H1 (cell line): ENCODE measurements around the gene ZSCAN5A. TPM values are rescaled to one million over a fixed set of nuclear protein-coding genes. Genes with fewer than 3 reads are reported as not detected.

Experiments used
- CTCF ChIA-PET: fragments of 300-600 bp; sonication (Branson Sonifier 250); formaldehyde crosslinking; loops from one replicate; lab custom pipeline; 2021; ENCODE audit not compliant: partially characterized antibody; lab: Charles Lee
- POLR2A ChIA-PET: fragments of 300-600 bp; sonication (Branson Sonifier 250); formaldehyde crosslinking; loops from one replicate; lab custom pipeline; 2021; ENCODE audit warnings: inconsistent platforms; ENCODE audit not compliant: partially characterized antibody; lab: Charles Lee
- DNase-seq, 2 experiments: peaks; one replicate each; pipeline versions ENCODE4 v3.0.0 to v3.0.0-alpha.2; 2010 to 2022; ENCODE audit warnings: low spot score in 2 of 2, low read depth in 1 of 2, mixed read lengths in 1 of 2
- FAIRE-seq: peaks from 2 replicates; lab custom pipeline; 2011; peaks lifted over from hg19 to GRCh38; lab: Jason Lieb, UNC
- H2AFZ ChIP-seq: 2 replicates; pipeline ENCODE4 v1.8.1; 2012; ENCODE audit warnings: low read length, inconsistent platforms
- H2AK5ac ChIP-seq: 2 replicates; pipeline ENCODE4 v1.6.1; 2013; ENCODE audit warnings: low read depth, low read length
- H2BK120ac ChIP-seq: replicated peaks from 2 replicates; pipeline ENCODE3; 2013; ENCODE audit warnings: low read depth, low read length, inconsistent platforms
- H2BK12ac ChIP-seq: 2 replicates; pipeline ENCODE4 v1.6.1; 2013; ENCODE audit warnings: low read depth, low read length
- H2BK15ac ChIP-seq: 2 replicates; pipeline ENCODE4 v1.6.1; 2013; ENCODE audit warnings: low read length
- H2BK20ac ChIP-seq: 2 replicates; pipeline ENCODE4 v1.6.1; 2013; ENCODE audit warnings: low read length
- H2BK5ac ChIP-seq: 2 replicates; pipeline ENCODE4 v1.6.1; 2013; ENCODE audit warnings: low read depth, low read length
- H3K14ac ChIP-seq: 2 replicates; pipeline ENCODE4 v1.6.1; 2013; ENCODE audit warnings: inconsistent platforms; ENCODE audit not compliant: insufficient read length
- H3K18ac ChIP-seq: 2 replicates; pipeline ENCODE4 v1.6.1; 2013; ENCODE audit warnings: low read length; ENCODE audit errors: extremely low read depth
- H3K23ac ChIP-seq: 2 replicates; pipeline ENCODE4 v1.6.1; 2013; ENCODE audit warnings: inconsistent platforms; ENCODE audit not compliant: insufficient read length
- H3K23me2 ChIP-seq: 2 replicates; pipeline ENCODE4 v1.6.1; 2013; ENCODE audit warnings: low read depth, low read length
- H3K27ac ChIP-seq: 2 replicates; pipeline ENCODE4 v1.6.1; 2011; ENCODE audit warnings: low read depth, low read length, inconsistent platforms
- H3K27me3 ChIP-seq, 4 experiments: replicated peaks in 1 of 4; 1 replicate in 1 of 4; 2 replicates in 3 of 4; pipeline versions ENCODE4 v1.6.1 to v1.8.1; 2011 to 2013; ENCODE audit warnings: low read length in 3 of 4, mild to moderate bottlenecking in 3 of 4, inconsistent platforms in 2 of 4, mixed read lengths in 2 of 4, moderate library complexity in 1 of 4; ENCODE audit not compliant: control insufficient read depth in 3 of 4, insufficient read depth in 3 of 4; ENCODE audit errors: extremely low read depth in 1 of 4
- H3K36me3 ChIP-seq, 4 experiments: 2 replicates each; pipeline versions ENCODE4 v1.6.1 to v1.8.1; 2011 to 2013; ENCODE audit warnings: mild to moderate bottlenecking in 4 of 4, low read length in 3 of 4, moderate library complexity in 2 of 4, control low read depth in 1 of 4, inconsistent platforms in 1 of 4; ENCODE audit not compliant: insufficient read depth in 4 of 4, control insufficient read depth in 2 of 4
- H3K4ac ChIP-seq: replicated peaks from 2 replicates; pipeline ENCODE3; 2013; ENCODE audit warnings: low read length, low read depth, mixed read lengths, inconsistent platforms; ENCODE audit not compliant: insufficient read length
- H3K4me1 ChIP-seq, 4 experiments: replicated peaks in 1 of 4; 1 replicate in 1 of 4; 2 replicates in 3 of 4; pipeline versions ENCODE4 v1.6.1 to v1.8.1; 2011 to 2013; ENCODE audit warnings: low read length in 3 of 4, inconsistent platforms in 2 of 4, mixed read lengths in 1 of 4; ENCODE audit not compliant: insufficient read depth in 4 of 4, control insufficient read depth in 3 of 4
- H3K4me2 ChIP-seq, 2 experiments: 2 replicates each; pipeline versions ENCODE4 v1.6.1 to v1.8.1; 2011 to 2013; ENCODE audit warnings: low read depth in 2 of 2, low read length in 2 of 2, control low read depth in 1 of 2, inconsistent platforms in 1 of 2, mild to moderate bottlenecking in 1 of 2; ENCODE audit not compliant: insufficient read depth in 1 of 2
- H3K4me3 ChIP-seq, 4 experiments: fragments of 200-600, 300-600 bp in 1 of 4; sonication (generic), shearing (Covaris generic), sonication (Bioruptor Twin) in 1 of 4; 2 replicates each; pipeline versions ENCODE4 v1.5.1 to v1.8.1; 2011 to 2016; ENCODE audit warnings: low read length in 4 of 4, low read depth in 3 of 4, control low read depth in 2 of 4, inconsistent platforms in 2 of 4, mild to moderate bottlenecking in 2 of 4, mixed read lengths in 1 of 4, moderate library complexity in 1 of 4; ENCODE audit not compliant: insufficient read depth in 2 of 4; ENCODE audit errors: extremely low read depth in 1 of 4
- H3K56ac ChIP-seq: replicated peaks from 2 replicates; pipeline ENCODE3; 2013; ENCODE audit warnings: low read depth, mild to moderate bottlenecking, mixed read lengths, low read length, inconsistent platforms; ENCODE audit not compliant: insufficient read length
- H3K79me1 ChIP-seq: 2 replicates; pipeline ENCODE4 v1.6.1; 2013; ENCODE audit warnings: low read depth, low read length, control low read depth
- H3K79me2 ChIP-seq, 2 experiments: 2 replicates each; pipeline versions ENCODE4 v1.6.1 to v1.8.1; 2012 to 2013; ENCODE audit warnings: low read length in 2 of 2, mild to moderate bottlenecking in 2 of 2, inconsistent platforms in 1 of 2; ENCODE audit not compliant: insufficient read depth in 2 of 2, control insufficient read depth in 1 of 2
- H3K9ac ChIP-seq, 4 experiments: replicated peaks in 1 of 4; 1 replicate in 1 of 4; 2 replicates in 3 of 4; pipeline versions ENCODE4 v1.6.1 to v1.8.1; 2011 to 2013; ENCODE audit warnings: low read depth in 3 of 4, low read length in 3 of 4, control low read depth in 2 of 4, mild to moderate bottlenecking in 2 of 4, moderate library complexity in 2 of 4, inconsistent platforms in 1 of 4; ENCODE audit errors: extremely low read depth in 1 of 4
- H3K9me3 ChIP-seq, 2 experiments: 2 replicates each; pipeline versions ENCODE4 v1.6.1 to v1.8.1; 2012 to 2013; ENCODE audit warnings: mild to moderate bottlenecking in 2 of 2, moderate library complexity in 2 of 2, control low read depth in 1 of 2, inconsistent platforms in 1 of 2, low read depth in 1 of 2, low read length in 1 of 2, mixed read lengths in 1 of 2; ENCODE audit not compliant: insufficient read depth in 2 of 2
- H4K20me1 ChIP-seq, 2 experiments: replicated peaks in 1 of 2; 2 replicates each; pipeline versions ENCODE3 to v1.8.1; 2011 to 2013; ENCODE audit warnings: inconsistent platforms in 2 of 2, low read length in 2 of 2, mild to moderate bottlenecking in 1 of 2; ENCODE audit not compliant: insufficient read depth in 2 of 2, control insufficient read depth in 1 of 2
- H4K5ac ChIP-seq: 2 replicates; pipeline ENCODE4 v1.6.1; 2013; ENCODE audit warnings: low read length, low read depth, mixed read lengths, inconsistent platforms; ENCODE audit not compliant: insufficient read length
- H4K8ac ChIP-seq: 2 replicates; pipeline ENCODE4 v1.8.0; 2013; ENCODE audit warnings: mild to moderate bottlenecking, moderate library complexity, low read length, inconsistent platforms; ENCODE audit not compliant: insufficient read depth; ENCODE audit errors: extremely low read depth
- H4K91ac ChIP-seq: replicated peaks from 2 replicates; pipeline ENCODE3; 2013; ENCODE audit warnings: low read length, mixed read lengths, inconsistent platforms; ENCODE audit not compliant: insufficient read length
- ASH2L ChIP-seq: fragments of 200-600, 300-600 bp; sonication (generic); IDR thresholded peaks from one replicate; pipeline ENCODE4 v1.7.1; 2017; ENCODE audit warnings: low read length
- CBX5 ChIP-seq: fragments of 300-800, 300-1000 bp; sonication (generic); IDR thresholded peaks from 2 replicates; pipeline ENCODE4 v1.7.1; 2016; ENCODE audit warnings: antibody characterized with exemption, low read length, low read depth
- GABPA ChIP-seq: IDR thresholded peaks from 2 replicates; pipeline ENCODE4 v1.6.1; 2011; ENCODE audit warnings: mild to moderate bottlenecking, low read length, moderate library complexity, borderline replicate concordance; ENCODE audit not compliant: insufficient read depth
- KDM4A ChIP-seq: IDR thresholded peaks from one replicate; pipeline ENCODE4 v1.7.1; 2012; ENCODE audit warnings: low read depth, mild to moderate bottlenecking, moderate library complexity, low read length, inconsistent platforms; ENCODE audit not compliant: severe bottlenecking
- NRF1 ChIP-seq: IDR thresholded peaks from 2 replicates; pipeline ENCODE4 v1.6.1; 2011; ENCODE audit warnings: mild to moderate bottlenecking, low read depth, low read length, improper control_type of control experiment
- RAD21 ChIP-seq, 2 experiments: IDR thresholded peaks in 1 of 2; conservative IDR thresholded peaks in 1 of 2; 2 replicates each; pipeline ENCODE4 v1.6.1; 2011; ENCODE audit warnings: low read depth in 2 of 2, low read length in 2 of 2, improper control_type of control experiment in 1 of 2, inconsistent platforms in 1 of 2, mild to moderate bottlenecking in 1 of 2, moderate library complexity in 1 of 2
- RXRA ChIP-seq: IDR thresholded peaks from 2 replicates; pipeline ENCODE4 v1.6.1; 2011; ENCODE audit warnings: low read depth, mild to moderate bottlenecking, low read length, moderate library complexity; ENCODE audit not compliant: insufficient read depth
- WGBS, 2 experiments: shearing (Covaris generic) in 1 of 2; methylation state at CpG; one replicate each; pipeline versions ENCODE4 v1.1.6 to v1.1.7; 2013 to 2015; ENCODE audit warnings: low lambda C conversion rate in 2 of 2, mixed read lengths in 2 of 2, inconsistent platforms in 1 of 2, low coverage in 1 of 2, missing lambda C conversion rate in 1 of 2; ENCODE audit not compliant: insufficient replicate concordance in 2 of 2, insufficient coverage in 1 of 2, insufficient read length in 1 of 2; ENCODE audit errors: extremely low coverage in 1 of 2, missing lambda C conversion rate in 1 of 2; 5-methylcytosine and 5-hydroxymethylcytosine counted together
- polyA plus RNA-seq, 7 experiments: library from polyadenylated mRNA; depleted of rRNA in 3 of 7; stranded (reverse) in 5 of 7; unstranded in 2 of 7; fragments of >200 nt in 5 of 7; fragments of 200-250 nt in 2 of 7; gene quantifications; 1 replicate in 5 of 7; 2 replicates in 1 of 7; 4 replicates in 1 of 7; pipeline versions ENCODE4 v1.2.1 to v1.2.3, GENCODE V29; 2011 to 2013; ENCODE audit warnings: missing spikeins in 2 of 7, mixed read lengths in 2 of 7
- total RNA-seq: library from RNA; stranded (reverse); fragmentation: NEBNext Ultra II Directional; extraction: Animal tissue kit (Norgen Biotek cat#: 25700); gene quantifications from 2 replicates; pipeline ENCODE4 v1.2.1, GENCODE V29; 2021
- TF ChIP-seq, protein P1 (sequence below): IDR thresholded peaks from 2 replicates; pipeline ENCODE4 v1.6.1; 2012; ENCODE audit warnings: inconsistent platforms
- TF ChIP-seq, protein P2 (sequence below): IDR thresholded peaks from 2 replicates; pipeline ENCODE4 v1.6.1; 2012; ENCODE audit warnings: low read length, inconsistent platforms

The ZSCAN5A gene
- total and polyA plus RNA-seq, 2 of the 8 experiments (the other 6 are each of a cell fraction or from before 2014, with no cell fraction given) = 8.6 to 11.0 TPM

DNA sequence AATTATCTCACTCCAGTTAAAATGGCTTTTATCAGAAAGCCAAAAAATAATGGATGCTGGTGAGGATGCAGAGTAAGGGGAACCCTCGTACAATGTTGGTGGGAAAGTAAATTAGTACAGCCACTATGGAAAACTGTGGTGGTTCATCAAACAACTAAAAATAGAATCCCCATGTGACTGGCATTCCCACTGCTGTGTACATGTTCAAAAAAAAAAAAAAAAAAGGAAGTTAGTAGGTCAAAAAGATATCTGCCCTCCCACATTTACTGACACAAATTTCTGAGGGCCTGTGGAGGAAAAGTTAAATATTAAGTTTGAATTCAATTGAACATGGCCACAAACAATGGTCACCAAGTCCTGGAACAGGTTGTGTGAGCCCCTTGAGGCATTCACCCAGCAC is 9.8 kb upstream of the ZSCAN5A start:
- Histone ChIP-seq H2AFZ (no peak overlapping the region), H3K9ac (no peak overlapping the region)
- 94% methylated on average over 1 of the region's 1 CpG; no CpG with 5 or more reads in 1 of the 2 experiments for WGBS, 2 experiments

More for the DNA sequence above, 9.8 kb upstream of the ZSCAN5A start:
- Histone ChIP-seq H3K79me2 (no peaks in the 10 kb centered on the region), H3K23ac (no peak overlapping the region), H3K14ac (no peak overlapping the region), H4K5ac (no peak overlapping the region), H2AK5ac (no peak overlapping the region), H3K4me2 (no peak overlapping the region), H3K27ac (no peak overlapping the region), H4K8ac (no peak overlapping the region), H2BK120ac (no peak overlapping the region), H2BK20ac (no peak overlapping the region), H3K36me3 (no peaks in the 10 kb centered on the region), H3K27me3 (no peaks in the 10 kb centered on the region; a peak in 1 of 7 replicates), H3K4ac (no peak overlapping the region), H2BK5ac (no peak overlapping the region), H4K20me1 (no peaks in the 10 kb centered on the region), H3K23me2 (no peaks in the 10 kb centered on the region), H3K18ac (no peak overlapping the region), H3K79me1 (no peaks in the 10 kb centered on the region), H3K4me1 (no peaks in the 10 kb centered on the region), H3K9me3 (peaks cover 6 to 8% of the 10 kb centered on the region in 2 experiments), H3K4me3 (no peak overlapping the region), H4K91ac (no peak overlapping the region), H2BK15ac (no peak overlapping the region), H3K56ac (no peak overlapping the region), H2BK12ac (no peak overlapping the region)
- FAIRE-seq = no peak
- no peak for DNase-seq
- CTCF ChIA-PET = interaction anchor here (0.7 kb wide), 1 partner anchor 290 kb away, joined by 3 read pairs; no protein-coding TSS in a partner anchor
- TF ChIP-seq ASH2L (no peak), RXRA (no peak), CBX5 (no peak), NRF1 (no peak), RAD21 (IDR thresholded peaks at IDR 0.05 in 1 of 2, conservative IDR thresholded peaks at IDR 0.05 in 1 of 2; ENCODE audit: low read depth in 2 of 2, low read length in 2 of 2) (no peak), GABPA (no peak), KDM4A (no peak)
- TF ChIP-seq, protein P1, sequence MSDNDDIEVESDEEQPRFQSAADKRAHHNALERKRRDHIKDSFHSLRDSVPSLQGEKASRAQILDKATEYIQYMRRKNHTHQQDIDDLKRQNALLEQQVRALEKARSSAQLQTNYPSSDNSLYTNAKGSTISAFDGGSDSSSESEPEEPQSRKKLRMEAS = no peak
- TF ChIP-seq, protein P2, sequence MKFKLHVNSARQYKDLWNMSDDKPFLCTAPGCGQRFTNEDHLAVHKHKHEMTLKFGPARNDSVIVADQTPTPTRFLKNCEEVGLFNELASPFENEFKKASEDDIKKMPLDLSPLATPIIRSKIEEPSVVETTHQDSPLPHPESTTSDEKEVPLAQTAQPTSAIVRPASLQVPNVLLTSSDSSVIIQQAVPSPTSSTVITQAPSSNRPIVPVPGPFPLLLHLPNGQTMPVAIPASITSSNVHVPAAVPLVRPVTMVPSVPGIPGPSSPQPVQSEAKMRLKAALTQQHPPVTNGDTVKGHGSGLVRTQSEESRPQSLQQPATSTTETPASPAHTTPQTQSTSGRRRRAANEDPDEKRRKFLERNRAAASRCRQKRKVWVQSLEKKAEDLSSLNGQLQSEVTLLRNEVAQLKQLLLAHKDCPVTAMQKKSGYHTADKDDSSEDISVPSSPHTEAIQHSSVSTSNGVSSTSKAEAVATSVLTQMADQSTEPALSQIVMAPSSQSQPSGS = no peak
- POLR2A ChIA-PET = interaction anchor here (1.0 kb wide), 1 partner anchor 10 kb away, joined by 5 read pairs; the partner anchor contains the start of gene ZSCAN5A
